GM18868 (cell line): Measurements from ENCODE around the gene ABRAXAS1.

Experiments used
- ATAC-seq: cut with Tn5 transposase; IDR thresholded peaks from one replicate; pipeline ENCODE4 v1.9.1; 2021; ENCODE audit warnings: mild to moderate bottlenecking, moderate library complexity; ENCODE audit not compliant: unreplicated experiment

The ABRAXAS1 gene

GRCh38 chr4:83454686-83455085 is 30.2 kb downstream of the ABRAXAS1 start:
- ATAC-seq = no peak

GRCh38 chr4:83449009-83449408 is 35.9 kb downstream of the ABRAXAS1 start:
- no peak for ATAC-seq

GRCh38 chr4:83440899-83441298 is 44.0 kb downstream of the ABRAXAS1 start:
- ATAC-seq = peak; percentile 83

DNA sequence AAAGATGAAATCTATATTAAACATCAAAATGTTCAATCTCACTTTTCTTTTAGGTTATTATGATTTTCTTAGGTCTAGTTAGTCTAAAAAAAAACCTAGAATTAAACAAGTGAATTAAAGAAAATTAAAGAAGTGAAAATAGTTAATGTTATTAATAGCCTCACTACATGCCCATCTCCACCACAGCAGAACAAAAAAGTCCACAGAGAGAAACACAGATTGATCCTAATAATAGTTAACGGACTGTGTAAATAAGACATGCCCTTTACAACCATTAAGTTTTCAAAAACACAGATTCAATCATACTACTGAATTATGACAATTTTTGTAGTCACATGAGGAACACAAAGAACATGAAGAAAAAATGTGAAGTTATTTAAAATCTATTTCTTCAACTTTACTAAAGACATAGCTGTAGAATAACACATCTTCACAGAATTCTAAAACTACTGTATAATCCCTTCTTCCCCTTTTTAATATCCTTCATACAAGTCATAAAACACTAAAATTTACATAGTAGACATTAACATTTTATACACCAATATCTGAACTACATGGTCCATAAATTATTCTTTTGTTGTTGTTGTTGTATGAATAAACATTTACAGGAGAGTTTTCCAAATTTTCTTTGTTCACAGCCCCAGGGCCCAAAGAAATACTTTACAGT is 44.6 kb downstream of the ABRAXAS1 start:
- ATAC-seq = peak; percentile 45

DNA sequence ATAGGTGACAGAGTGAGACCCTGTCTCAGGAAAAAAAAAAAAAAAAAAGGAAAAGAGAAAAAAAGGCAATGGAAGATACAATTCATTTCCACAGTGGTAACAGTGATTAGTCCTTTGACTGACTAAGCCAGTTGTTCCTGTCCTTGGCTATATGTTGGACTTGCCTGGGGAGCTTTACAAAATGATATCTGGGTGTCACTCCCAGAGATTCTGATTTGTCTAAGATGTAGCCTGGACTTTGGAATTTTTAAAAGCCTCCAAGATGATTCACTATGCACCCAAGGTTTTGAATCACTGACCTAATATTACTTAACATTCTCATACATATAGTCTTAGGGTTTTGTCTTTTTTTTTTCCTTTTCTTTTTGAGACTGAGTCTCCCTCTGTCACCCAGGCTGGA is 46.2 kb downstream of the ABRAXAS1 start:
- ATAC-seq = no peak

DNA sequence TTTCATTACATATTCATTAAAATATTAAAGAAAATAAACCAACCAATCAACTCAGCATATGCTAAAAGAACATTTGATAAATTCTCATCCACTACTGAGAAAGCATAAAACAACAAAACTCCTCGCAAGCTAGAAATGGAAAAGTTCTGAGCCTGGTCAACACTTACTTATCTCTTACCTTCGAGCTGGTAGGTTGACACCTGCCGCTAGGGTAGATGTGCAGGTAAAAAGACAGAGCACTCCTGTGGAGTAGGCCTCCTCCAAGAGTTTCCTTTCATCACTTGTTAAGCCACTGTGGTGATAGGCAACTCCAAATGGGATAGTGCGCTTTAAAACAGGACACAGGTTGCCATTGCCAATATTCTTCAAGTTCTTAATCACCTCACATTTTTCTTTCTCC is 48.2 kb downstream of the ABRAXAS1 start:
- no peak for ATAC-seq

GRCh38 chr4:83431200-83431599 is 53.7 kb downstream of the ABRAXAS1 start:
- no peak for ATAC-seq

DNA sequence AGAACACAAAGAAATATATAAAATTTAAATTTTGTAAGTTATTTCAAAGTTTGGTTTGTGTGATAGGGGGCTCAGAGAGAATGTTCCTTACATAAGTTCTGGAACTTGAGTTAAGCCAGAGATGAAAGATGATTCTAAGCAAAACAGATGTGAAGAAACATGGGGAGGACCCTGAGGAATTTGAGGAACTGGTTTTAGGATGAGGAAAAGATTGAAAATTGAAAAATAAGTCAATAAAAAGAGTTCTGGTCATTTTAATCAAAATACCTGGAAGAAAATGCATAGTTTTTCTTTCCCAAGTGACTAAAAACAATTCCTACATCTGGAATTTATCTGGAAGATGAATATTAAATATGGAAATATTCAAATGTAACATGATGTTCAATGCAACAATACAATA is 66.7 kb downstream of the ABRAXAS1 start:
- no peak for ATAC-seq

DNA sequence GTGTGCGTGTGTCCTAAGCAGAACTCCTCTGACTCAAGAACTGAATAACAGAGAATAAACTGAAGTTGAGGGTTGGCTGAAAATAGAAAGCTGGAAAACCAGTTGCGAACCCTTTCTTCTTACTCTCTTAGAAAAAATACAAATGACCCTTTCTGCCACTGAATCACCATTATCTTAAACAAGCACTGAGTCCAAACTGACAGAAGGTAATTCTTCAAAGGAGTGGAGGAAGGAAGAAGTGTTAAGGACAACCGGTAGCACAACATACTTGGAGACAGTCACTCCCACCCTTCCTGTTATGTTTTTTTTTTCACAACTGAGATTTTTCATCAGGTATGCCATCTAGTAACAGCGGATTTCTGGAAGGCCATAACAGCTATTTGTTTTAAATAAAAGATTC is 67.3 kb downstream of the ABRAXAS1 start:
- no peak for ATAC-seq

- no peak for ATAC-seq
These were observed 71.2 kb downstream of the ABRAXAS1 start for GRCh38 chr4:83413676-83414075.
